ENCODE measurements around the gene B4GALT2.

The B4GALT2 gene

GRCh38 chr1:43951021-43951985, 27.7 kb upstream of the B4GALT2 start:
- Mint-ChIP-seq H3K27me3 (ENCODE audit: low read depth) (no peaks in the 10 kb centered on the region), H3K36me3 (ENCODE audit: low read depth) (peaks cover 8% of the 10 kb centered on the region), H3K4me3 (peak overlapping the region in 1 of 3 experiments; percentile 87), H3K27ac (no peak overlapping the region), H3K4me1 (peaks cover 62% of the 10 kb centered on the region), H3K9me3 (no peaks in the 10 kb centered on the region)
- TF ChIP-seq, protein P1, sequence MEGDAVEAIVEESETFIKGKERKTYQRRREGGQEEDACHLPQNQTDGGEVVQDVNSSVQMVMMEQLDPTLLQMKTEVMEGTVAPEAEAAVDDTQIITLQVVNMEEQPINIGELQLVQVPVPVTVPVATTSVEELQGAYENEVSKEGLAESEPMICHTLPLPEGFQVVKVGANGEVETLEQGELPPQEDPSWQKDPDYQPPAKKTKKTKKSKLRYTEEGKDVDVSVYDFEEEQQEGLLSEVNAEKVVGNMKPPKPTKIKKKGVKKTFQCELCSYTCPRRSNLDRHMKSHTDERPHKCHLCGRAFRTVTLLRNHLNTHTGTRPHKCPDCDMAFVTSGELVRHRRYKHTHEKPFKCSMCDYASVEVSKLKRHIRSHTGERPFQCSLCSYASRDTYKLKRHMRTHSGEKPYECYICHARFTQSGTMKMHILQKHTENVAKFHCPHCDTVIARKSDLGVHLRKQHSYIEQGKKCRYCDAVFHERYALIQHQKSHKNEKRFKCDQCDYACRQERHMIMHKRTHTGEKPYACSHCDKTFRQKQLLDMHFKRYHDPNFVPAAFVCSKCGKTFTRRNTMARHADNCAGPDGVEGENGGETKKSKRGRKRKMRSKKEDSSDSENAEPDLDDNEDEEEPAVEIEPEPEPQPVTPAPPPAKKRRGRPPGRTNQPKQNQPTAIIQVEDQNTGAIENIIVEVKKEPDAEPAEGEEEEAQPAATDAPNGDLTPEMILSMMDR (IDR thresholded peaks at IDR 0.05; ENCODE audit: unreplicated experiment in 3 of 3): no peak

- Mint-ChIP-seq H3K36me3 (ENCODE audit: low read depth) (peaks cover 13% of the 10 kb centered on the region), H3K9me3 (no peaks in the 10 kb centered on the region), H3K4me1 (peaks cover 57% of the 10 kb centered on the region), H3K4me3 (no peak overlapping the region), H3K27me3 (ENCODE audit: low read depth) (no peaks in the 10 kb centered on the region), H3K27ac (peak overlapping the region in 1 of 3 experiments; percentile 40)
- TF ChIP-seq, protein P1 (IDR thresholded peaks at IDR 0.05; ENCODE audit: unreplicated experiment in 3 of 3): no peak
Measured at GRCh38 chr1:43952731-43953346, 26.2 kb upstream of the B4GALT2 start.

DNA sequence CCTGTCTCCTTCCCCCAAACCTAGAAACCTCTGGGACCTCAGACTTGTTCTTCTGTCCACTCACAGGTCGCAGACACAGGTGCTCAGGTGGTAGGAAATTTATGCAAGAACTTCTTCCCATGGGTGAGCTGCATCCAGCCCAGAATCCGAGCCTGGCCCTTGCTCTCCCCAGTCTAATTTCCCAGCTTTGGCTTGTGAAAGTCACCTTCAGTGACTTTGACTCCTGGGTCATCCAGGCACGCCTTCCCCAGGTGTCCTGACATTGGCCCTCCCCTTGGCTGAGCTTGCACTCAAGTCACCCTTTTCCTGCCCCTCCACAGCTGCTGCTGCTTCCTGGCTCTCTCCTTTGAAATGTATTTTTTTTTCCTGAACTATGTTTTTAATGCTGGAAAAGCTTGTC, 25.6 kb upstream of the B4GALT2 start:
- no peaks in the 10 kb centered on the region for H3K27me3 Mint-ChIP-seq (ENCODE audit: low read depth)
- H3K9me3 Mint-ChIP-seq: no peaks in the 10 kb centered on the region
- TF ChIP-seq, protein P1 (IDR thresholded peaks at IDR 0.05; ENCODE audit: unreplicated experiment in 3 of 3): no peak
- peaks cover 52% of the 10 kb centered on the region for H3K4me1 Mint-ChIP-seq
- peaks cover 19% of the 10 kb centered on the region for H3K36me3 Mint-ChIP-seq (ENCODE audit: low read depth)
- H3K27ac Mint-ChIP-seq: peak overlapping the region in 1 of 3 experiments; percentile 40
- no peak overlapping the region for H3K4me3 Mint-ChIP-seq

GRCh38 chr1:43954036-43954435, 25.0 kb upstream of the B4GALT2 start:
- H3K4me1 Mint-ChIP-seq: peaks cover 46% of the 10 kb centered on the region
- peaks cover 23% of the 10 kb centered on the region for H3K36me3 Mint-ChIP-seq (ENCODE audit: low read depth)
- no peak overlapping the region for H3K4me3 Mint-ChIP-seq
- H3K27me3 Mint-ChIP-seq (ENCODE audit: low read depth): no peaks in the 10 kb centered on the region
- no peaks in the 10 kb centered on the region for H3K9me3 Mint-ChIP-seq
- peak overlapping the region in 1 of 3 experiments; percentile 40 for H3K27ac Mint-ChIP-seq
- TF ChIP-seq, protein P1 (IDR thresholded peaks at IDR 0.05; ENCODE audit: unreplicated experiment in 3 of 3): no peak

- H3K36me3 Mint-ChIP-seq (ENCODE audit: low read depth): peaks cover 21% of the 10 kb centered on the region
- no peak overlapping the region for H3K27ac Mint-ChIP-seq
- peaks cover 24% of the 10 kb centered on the region for H3K4me1 Mint-ChIP-seq
- H3K4me3 Mint-ChIP-seq: no peak overlapping the region
- H3K27me3 Mint-ChIP-seq (ENCODE audit: low read depth): no peaks in the 10 kb centered on the region
- TF ChIP-seq, protein P1 (IDR thresholded peaks at IDR 0.05; ENCODE audit: unreplicated experiment in 3 of 3): no peak
- H3K9me3 Mint-ChIP-seq: no peaks in the 10 kb centered on the region
Measured at GRCh38 chr1:43956234-43956633, 22.8 kb upstream of the B4GALT2 start.
